OCI-M2 (cell line): ENCODE results near the gene TMEM254.
"Not testable (repeated sequence)": the region's sequence is repeated elsewhere in the genome, so short reads cannot be mapped to it uniquely, and the experiment has no call there.

ENCODE experiments used
- DNase-seq: peaks from one replicate; lab custom pipeline; 2025; ENCODE audit not compliant: unreplicated experiment; lab: John Stamatoyannopoulos, UW

TMEM254 gene

GRCh38 chr10:80078448-80079311 is at the start of gene TMEM254:
TSS of gene TMEM254 (plus strand) at chr10:80078665. CDS start at chr10:80078700, 35 bp downstream.
- peak; percentile 69 for DNase-seq

GRCh38 chr10:80029205-80029604 is 49.3 kb upstream of the TMEM254 start:
- not testable (repeated sequence) for DNase-seq

- not testable (repeated sequence) for DNase-seq
Observed at GRCh38 chr10:80029865-80030264, 48.6 kb upstream of the TMEM254 start.

- DNase-seq = no peak
Observed at GRCh38 chr10:80032503-80032902, 46.0 kb upstream of the TMEM254 start.

- not testable (repeated sequence) for DNase-seq
Observed at GRCh38 chr10:80034766-80035165, 43.7 kb upstream of the TMEM254 start.

GRCh38 chr10:80035430-80035829 is 43.0 kb upstream of the TMEM254 start:
- DNase-seq = not testable (repeated sequence)

- DNase-seq = not testable (repeated sequence)
Observed at GRCh38 chr10:80036921-80037500, 41.5 kb upstream of the TMEM254 start.

- DNase-seq = not testable (repeated sequence)
Observed at GRCh38 chr10:80038226-80038625, 40.2 kb upstream of the TMEM254 start.

GRCh38 chr10:80041162-80041561 is 37.3 kb upstream of the TMEM254 start:
- DNase-seq = no peak

- not testable (repeated sequence) for DNase-seq
Observed at GRCh38 chr10:80044935-80045334, 33.5 kb upstream of the TMEM254 start.

- DNase-seq = peak; percentile 9
Observed at GRCh38 chr10:80046629-80047441, 31.6 kb upstream of the TMEM254 start.

GRCh38 chr10:80050752-80051151 is 27.7 kb upstream of the TMEM254 start:
- DNase-seq = no peak

GRCh38 chr10:80051993-80052392 is 26.5 kb upstream of the TMEM254 start:
- no peak for DNase-seq

GRCh38 chr10:80055760-80056159 is 22.7 kb upstream of the TMEM254 start:
- no peak for DNase-seq

GRCh38 chr10:80057171-80057570 is 21.3 kb upstream of the TMEM254 start:
- no peak for DNase-seq

- no peak for DNase-seq
Observed at GRCh38 chr10:80064120-80064886, 14.2 kb upstream of the TMEM254 start.

- no peak for DNase-seq
Observed at GRCh38 chr10:80066809-80067208, 11.7 kb upstream of the TMEM254 start.

- not testable (repeated sequence) for DNase-seq
Observed at GRCh38 chr10:80067821-80068220, 10.6 kb upstream of the TMEM254 start.

GRCh38 chr10:80068270-80068669 is 10.2 kb upstream of the TMEM254 start:
- no peak for DNase-seq

GRCh38 chr10:80070057-80070456 is 8.4 kb upstream of the TMEM254 start:
- DNase-seq = no peak

- no peak for DNase-seq
Observed at GRCh38 chr10:80072584-80072983, 5.9 kb upstream of the TMEM254 start.
